Panc1 (cell line): ENCODE measurements around the gene ENDOV. TPM values are rescaled to one million over a fixed set of nuclear protein-coding genes. Genes with fewer than 3 reads are reported as not detected.

Experiments used
- ATAC-seq: fragments of 200-7000 bp; cut with Tn5 transposase; 2 replicates; pipeline ENCODE4 v1.9.1; 2020; ENCODE audit warnings: mild to moderate bottlenecking, moderate library complexity
- BruUV-seq: library from RNA; stranded (reverse); fragments of 400-500 nt; replicated peaks from 2 replicates; lab custom pipeline; 2021; lab: Mats Ljungman, UMichigan
- CTCF ChIA-PET: fragments of 300-600 bp; sonication (Branson Sonifier 250); formaldehyde crosslinking; loops from one replicate; lab custom pipeline; 2022; ENCODE audit warnings: antibody characterized with exemption; lab: Charles Lee
- POLR2A ChIA-PET: fragments of 300-600 bp; sonication (Branson Sonifier 250); formaldehyde crosslinking; loops from one replicate; lab custom pipeline; 2022; ENCODE audit warnings: antibody characterized with exemption; lab: Charles Lee
- DNase-seq: peaks from one replicate; pipeline ENCODE4 v3.0.0-alpha.2; 2010; ENCODE audit warnings: low read depth, low spot score
- H3K27ac ChIP-seq: 2 replicates; pipeline ENCODE4 v1.5.1; 2011; ENCODE audit warnings: mild to moderate bottlenecking, low read length, inconsistent platforms
- H3K27me3 ChIP-seq: fragments of 200-500 bp; sonication (Bioruptor generic); 2 replicates; pipeline ENCODE4 v1.6.0; 2014; ENCODE audit warnings: low read length, inconsistent platforms; ENCODE audit not compliant: control insufficient read depth, insufficient read depth
- H3K36me3 ChIP-seq: fragments of 200-500 bp; sonication (Bioruptor generic); 2 replicates; pipeline ENCODE4 v1.5.1; 2014; ENCODE audit warnings: inconsistent platforms, mild to moderate bottlenecking, low read length, moderate library complexity; ENCODE audit not compliant: control insufficient read depth, insufficient read depth
- H3K4me1 ChIP-seq: 2 replicates; pipeline ENCODE4 v1.5.1; 2011; ENCODE audit warnings: inconsistent platforms, mild to moderate bottlenecking, low read length, moderate library complexity; ENCODE audit not compliant: control insufficient read depth, insufficient read depth
- H3K4me3 ChIP-seq, 2 experiments: 2 replicates each; pipeline ENCODE4 v1.5.1; 2011 to 2012; ENCODE audit warnings: low read depth in 2 of 2, low read length in 2 of 2, mild to moderate bottlenecking in 2 of 2, inconsistent platforms in 1 of 2, moderate library complexity in 1 of 2
- H3K9me3 ChIP-seq: fragments of 200-500 bp; sonication (Bioruptor generic); 2 replicates; pipeline ENCODE4 v1.5.1; 2014; ENCODE audit warnings: low read depth, mild to moderate bottlenecking, inconsistent platforms, low read length, moderate library complexity; ENCODE audit not compliant: control insufficient read depth, insufficient read depth
- CTCF ChIP-seq: fragments of 450-650 bp; IDR thresholded peaks from 2 replicates; pipeline ENCODE4 v1.5.1; 2017; ENCODE audit warnings: mild to moderate bottlenecking
- POLR2AphosphoS5 ChIP-seq: IDR thresholded peaks from 2 replicates; pipeline ENCODE4 v1.6.1; 2012; ENCODE audit warnings: mild to moderate bottlenecking, low read depth, low read length, moderate library complexity
- REST ChIP-seq, 2 experiments: IDR thresholded peaks; 2 replicates each; pipeline ENCODE4 v1.6.1; 2011 to 2012; ENCODE audit warnings: low read depth in 2 of 2, control low read depth in 1 of 2, low read length in 1 of 2, mild to moderate bottlenecking in 1 of 2, moderate library complexity in 1 of 2; ENCODE audit not compliant: insufficient read depth in 1 of 2
- SIN3A ChIP-seq: IDR thresholded peaks from 2 replicates; pipeline ENCODE4 v1.6.1; 2012; ENCODE audit warnings: low read depth, mild to moderate bottlenecking, low read length, moderate library complexity, borderline replicate concordance; ENCODE audit not compliant: insufficient read depth
- TCF7L2 ChIP-seq: IDR thresholded peaks from 2 replicates; pipeline ENCODE4 v1.6.1; 2011; ENCODE audit warnings: mild to moderate bottlenecking, low read depth, low read length, inconsistent platforms
- in situ Hi-C: cut with HindIII; loops from 2 replicates; pipeline ENCODE4 v1.10.0; 2016; ENCODE audit warnings: low sequenced_read_pairs, low pct_unique_long_range_greater_than_20kb
- intact Hi-C: fragments of 100-400 bp; cut with micrococcal nuclease; formaldehyde crosslinking; loops from one replicate; pipeline ENCODE4 v1.10.0; 2022; ENCODE audit not compliant: unreplicated experiment
- total RNA-seq: library from RNA; stranded (reverse); gene quantifications from one replicate; pipeline ENCODE4 v1.2.1, GENCODE V29; 2021; ENCODE audit not compliant: unreplicated experiment

ENDOV gene
- total RNA-seq, 1 experiment from 2014 or later = 37.1 TPM

- no peak overlapping the region for H3K27ac ChIP-seq
- H3K27me3 ChIP-seq = no peaks in the 10 kb centered on the region
- no TSS peak for BruUV-seq
- intact Hi-C loops = no loop called here
- H3K4me1 ChIP-seq = no peaks in the 10 kb centered on the region
- H3K9me3 ChIP-seq = no peaks in the 10 kb centered on the region
- POLR2A ChIA-PET = interaction anchor here (0.6 kb wide), 1 partner anchor 22 kb away, joined by 3 read pairs; no protein-coding TSS in a partner anchor
- CTCF ChIA-PET = no interaction called here
- peaks cover 73% of the 10 kb centered on the region for H3K36me3 ChIP-seq
- ATAC-seq (no peak), DNase-seq (no peak)
- in situ Hi-C loops = no loop called here
- TF ChIP-seq REST (IDR thresholded peaks at IDR 0.05; ENCODE audit: insufficient read depth in 1 of 2, low read depth in 2 of 2, low read length in 1 of 2) (no peak), SIN3A (no peak), POLR2AphosphoS5 (no peak)
- no peak overlapping the region for H3K4me3 ChIP-seq
Observed at GRCh38 chr17:80374039-80374731, 40.8 kb upstream of the ENDOV start.

GRCh38 chr17:80374732-80375585 lies 40.0 kb upstream of the ENDOV start:
- TF ChIP-seq TCF7L2 (no peak), POLR2AphosphoS5 (no peak), SIN3A (no peak), REST (IDR thresholded peaks at IDR 0.05; ENCODE audit: insufficient read depth in 1 of 2, low read depth in 2 of 2, low read length in 1 of 2) (no peak), CTCF (no peak)
- intact Hi-C loops (no loop called here), in situ Hi-C loops (no loop called here)
- H3K36me3 ChIP-seq = peaks cover 72% of the 10 kb centered on the region
- H3K4me1 ChIP-seq = no peaks in the 10 kb centered on the region
- DNase-seq (no peak), ATAC-seq (no peak)
- no peak overlapping the region for H3K4me3 ChIP-seq
- ChIA-PET CTCF (interaction anchor here (0.7 kb wide), 1 partner anchor 273 kb away, joined by 6 read pairs; the partner anchor contains the start of gene GAA), POLR2A (interaction anchor here (0.6 to 0.7 kb wide), 2 partner anchors 9 to 21 kb away, joined by 3 to 4 read pairs; no protein-coding TSS in a partner anchor)
- no peaks in the 10 kb centered on the region for H3K27me3 ChIP-seq
- H3K27ac ChIP-seq = no peak overlapping the region
- no peaks in the 10 kb centered on the region for H3K9me3 ChIP-seq
- no TSS peak for BruUV-seq
